Measurements from ENCODE around the gene VANGL2. TPM values are rescaled to one million over a fixed set of nuclear protein-coding genes. Genes with fewer than 3 reads are reported as not detected.

The VANGL2 gene
- total and polyA plus RNA-seq, 8 donors = 0.45 to 7.4 (median 2.8) TPM

- no peak for DNase-seq
- no peaks in the 10 kb centered on the region for H3K36me3 ChIP-seq
- no peak overlapping the region for H3K27ac ChIP-seq
- H3K4me3 ChIP-seq = no peak overlapping the region
- intact Hi-C loops (cut with DNase I; ENCODE audit: low total_unique reads) = no loop called here
- H3K27me3 ChIP-seq = no peaks in the 10 kb centered on the region
- H3K9me3 ChIP-seq = no peaks in the 10 kb centered on the region
- 76 to 91% (median 81%) methylated on average over 1 of the region's 1 CpG for WGBS, 5 donors
- TF ChIP-seq CTCF (IDR thresholded peaks at IDR 0.05) (no peak), EP300 (IDR thresholded peaks at IDR 0.05) (no peak), POLR2A (IDR thresholded peaks at IDR 0.05) (no peak), POLR2AphosphoS5 (IDR thresholded peaks at IDR 0.05) (no peak)
- H3K4me1 ChIP-seq = peaks cover 0 to 15% (median 5%) of the 10 kb centered on the region in 4 donors
These were observed 54.8 kb downstream of the VANGL2 start for GRCh38 chr1:160455153-160455517.

- Histone ChIP-seq H3K4me3 (no peak overlapping the region), H3K27me3 (no peaks in the 10 kb centered on the region), H3K27ac (no peak overlapping the region), H3K4me1 (no peaks in the 10 kb centered on the region), H3K9me3 (no peaks in the 10 kb centered on the region), H3K36me3 (no peaks in the 10 kb centered on the region)
- WGBS, 5 donors = 32 to 72% (median 61%) methylated on average over 2 of the region's 2 CpGs
- TF ChIP-seq CTCF (IDR thresholded peaks at IDR 0.05) = no peak
- TF ChIP-seq POLR2AphosphoS5 (IDR thresholded peaks at IDR 0.05) = no peak
- intact Hi-C loops (cut with DNase I; ENCODE audit: low total_unique reads) = no loop called here
- DNase-seq = no peak
These were observed 58.7 kb downstream of the VANGL2 start for GRCh38 chr1:160459056-160459455.

GRCh38 chr1:160459687-160460086, 59.3 kb downstream of the VANGL2 start:
- Histone ChIP-seq H3K27ac (no peak overlapping the region), H3K4me1 (no peaks in the 10 kb centered on the region), H3K36me3 (no peaks in the 10 kb centered on the region), H3K4me3 (no peak overlapping the region), H3K27me3 (no peaks in the 10 kb centered on the region), H3K9me3 (no peaks in the 10 kb centered on the region)
- no peak for DNase-seq
- no peak for TF ChIP-seq EP300 (IDR thresholded peaks at IDR 0.05)
- no peak for TF ChIP-seq CTCF (IDR thresholded peaks at IDR 0.05)
- no peak for TF ChIP-seq POLR2AphosphoS5 (IDR thresholded peaks at IDR 0.05)
- no peak for TF ChIP-seq POLR2A (IDR thresholded peaks at IDR 0.05)
- 75 to 89% (median 82%) methylated on average over 2 of the region's 2 CpGs for WGBS, 5 donors
- intact Hi-C loops (cut with DNase I; ENCODE audit: low total_unique reads) = no loop called here

- TF ChIP-seq POLR2AphosphoS5 (IDR thresholded peaks at IDR 0.05) = no peak
- no peak for TF ChIP-seq POLR2A (IDR thresholded peaks at IDR 0.05)
- TF ChIP-seq EP300 (IDR thresholded peaks at IDR 0.05) = no peak
- TF ChIP-seq CTCF (IDR thresholded peaks at IDR 0.05) = no peak
- no peak overlapping the region for H3K27ac ChIP-seq
- WGBS, 5 donors = 64 to 75% (median 72%) methylated on average over 5 of the region's 5 CpGs
These were observed 59.9 kb downstream of the VANGL2 start for GRCh38 chr1:160460214-160460642.

More at GRCh38 chr1:160460214-160460642, 59.9 kb downstream of the VANGL2 start:
- no peaks in the 10 kb centered on the region for H3K9me3 ChIP-seq
- H3K27me3 ChIP-seq = no peaks in the 10 kb centered on the region
- DNase-seq = no peak
- no peaks in the 10 kb centered on the region for H3K4me1 ChIP-seq
- intact Hi-C loops (cut with DNase I; ENCODE audit: low total_unique reads) = no loop called here
- no peak overlapping the region for H3K4me3 ChIP-seq
- no peaks in the 10 kb centered on the region for H3K36me3 ChIP-seq
